ENCODE data around the gene PSMB3.

DNA sequence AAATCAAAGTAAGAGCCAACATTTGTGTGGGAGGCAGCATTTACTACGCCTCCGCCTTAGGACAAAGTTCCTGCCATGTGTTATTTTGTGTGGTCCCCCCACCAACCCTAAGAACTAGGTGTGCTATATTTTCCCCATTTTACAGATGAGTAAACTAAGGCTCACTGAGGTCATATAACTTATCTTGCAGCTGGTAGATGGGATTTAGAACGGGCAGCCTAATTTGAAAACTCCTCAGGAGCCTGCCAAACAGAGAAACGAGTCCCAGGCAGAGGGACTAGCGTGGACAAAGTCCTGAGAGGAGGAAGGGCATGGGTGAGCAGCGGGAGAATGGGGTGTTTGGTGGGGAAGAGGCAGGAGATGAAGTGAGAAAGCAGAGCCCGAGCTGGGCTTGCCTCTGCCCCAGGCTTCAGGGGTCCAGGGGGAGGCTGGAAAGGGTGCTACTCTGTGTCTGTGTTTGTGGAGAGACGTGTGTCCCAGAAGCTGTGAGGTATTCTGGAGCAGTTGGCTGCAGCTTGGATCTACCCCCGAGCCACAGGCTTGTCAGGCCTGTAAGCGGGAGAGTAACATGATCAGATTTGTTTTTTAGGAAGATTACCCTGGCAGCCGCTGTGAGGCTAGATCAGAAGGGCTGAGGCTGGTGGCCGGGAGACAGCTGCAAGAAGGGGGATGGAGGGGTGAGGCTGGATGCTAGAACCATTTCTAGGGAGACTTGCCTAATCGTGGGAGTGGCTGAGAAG, 42.5 kb upstream of the PSMB3 start:
- TF ChIP-seq, protein P1, sequence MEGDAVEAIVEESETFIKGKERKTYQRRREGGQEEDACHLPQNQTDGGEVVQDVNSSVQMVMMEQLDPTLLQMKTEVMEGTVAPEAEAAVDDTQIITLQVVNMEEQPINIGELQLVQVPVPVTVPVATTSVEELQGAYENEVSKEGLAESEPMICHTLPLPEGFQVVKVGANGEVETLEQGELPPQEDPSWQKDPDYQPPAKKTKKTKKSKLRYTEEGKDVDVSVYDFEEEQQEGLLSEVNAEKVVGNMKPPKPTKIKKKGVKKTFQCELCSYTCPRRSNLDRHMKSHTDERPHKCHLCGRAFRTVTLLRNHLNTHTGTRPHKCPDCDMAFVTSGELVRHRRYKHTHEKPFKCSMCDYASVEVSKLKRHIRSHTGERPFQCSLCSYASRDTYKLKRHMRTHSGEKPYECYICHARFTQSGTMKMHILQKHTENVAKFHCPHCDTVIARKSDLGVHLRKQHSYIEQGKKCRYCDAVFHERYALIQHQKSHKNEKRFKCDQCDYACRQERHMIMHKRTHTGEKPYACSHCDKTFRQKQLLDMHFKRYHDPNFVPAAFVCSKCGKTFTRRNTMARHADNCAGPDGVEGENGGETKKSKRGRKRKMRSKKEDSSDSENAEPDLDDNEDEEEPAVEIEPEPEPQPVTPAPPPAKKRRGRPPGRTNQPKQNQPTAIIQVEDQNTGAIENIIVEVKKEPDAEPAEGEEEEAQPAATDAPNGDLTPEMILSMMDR (IDR thresholded peaks at IDR 0.05), result no peak
- no peak for TF ChIP-seq POLR2A (IDR thresholded peaks at IDR 0.05)
